H54 (cell line): ENCODE data around the gene JAG2.

ENCODE experiments used
- DNase-seq: peaks from one replicate; pipeline ENCODE4 v3.0.0; 2011; ENCODE audit warnings: low spot score, mixed read lengths; ENCODE audit not compliant: insufficient read length
- FAIRE-seq: peaks from 3 replicates; lab custom pipeline; 2011; peaks lifted over from hg19 to GRCh38; lab: Jason Lieb, UNC
- POLR2A ChIP-seq: IDR thresholded peaks from 2 replicates; pipeline ENCODE4 v1.6.1; 2011; ENCODE audit warnings: low read depth, mild to moderate bottlenecking, low read length

Gene JAG2

DNA sequence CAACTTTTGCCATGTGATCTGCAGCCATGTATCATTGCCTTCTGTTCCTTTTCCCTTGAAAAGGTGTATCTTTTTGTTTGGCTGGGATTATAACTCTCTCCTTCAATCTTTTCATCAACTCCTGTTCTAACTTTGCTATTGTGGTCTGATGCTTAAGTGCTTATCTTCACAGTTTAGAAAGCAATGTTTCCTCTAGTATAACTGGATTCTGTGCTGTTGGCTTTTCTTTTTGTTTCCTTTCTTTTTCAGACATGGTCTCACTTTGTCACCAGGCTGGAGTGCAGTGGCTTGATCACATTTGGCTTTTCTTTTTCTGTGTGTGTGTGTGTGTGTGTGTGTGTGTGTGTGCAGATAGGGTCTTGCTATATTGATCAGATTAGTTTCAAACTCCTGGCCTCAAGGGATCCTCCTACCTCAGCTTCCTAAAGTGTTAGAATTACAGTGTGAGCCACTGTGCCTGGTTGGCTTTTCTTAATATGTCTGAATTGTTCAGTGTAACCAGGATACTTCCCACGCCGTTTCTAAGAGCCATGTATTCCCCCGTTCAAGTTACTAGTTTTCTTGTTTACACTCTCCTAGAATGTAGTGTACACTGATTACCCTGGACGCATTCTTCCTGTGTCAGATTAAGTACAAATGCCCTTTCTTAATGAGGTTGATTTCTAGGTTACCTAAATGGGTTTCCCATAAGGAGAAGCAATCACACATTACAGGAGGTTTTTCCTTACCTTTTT lies 35.5 kb downstream of the JAG2 start:
- no peak for DNase-seq
- TF ChIP-seq POLR2A = no peak
- FAIRE-seq = no peak

DNA sequence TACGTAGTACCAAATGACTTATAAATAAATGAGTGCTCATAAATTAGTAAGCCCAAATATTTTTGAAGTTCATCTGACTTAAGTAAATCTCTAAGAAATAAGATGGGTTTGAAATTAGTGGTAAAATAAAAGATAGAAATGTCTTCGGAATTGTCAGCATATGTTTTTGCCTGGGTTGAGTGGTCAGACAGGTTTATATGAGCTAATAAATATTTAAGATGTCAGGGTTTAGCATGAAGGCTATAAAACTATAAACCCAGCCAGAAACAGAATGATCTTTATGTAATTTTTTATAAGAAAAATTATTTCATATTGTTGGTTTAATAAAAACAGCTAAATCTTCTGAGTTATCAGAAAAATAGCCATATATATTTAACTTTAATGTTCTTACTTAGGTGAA lies 37.3 kb downstream of the JAG2 start:
- no peak for DNase-seq

DNA sequence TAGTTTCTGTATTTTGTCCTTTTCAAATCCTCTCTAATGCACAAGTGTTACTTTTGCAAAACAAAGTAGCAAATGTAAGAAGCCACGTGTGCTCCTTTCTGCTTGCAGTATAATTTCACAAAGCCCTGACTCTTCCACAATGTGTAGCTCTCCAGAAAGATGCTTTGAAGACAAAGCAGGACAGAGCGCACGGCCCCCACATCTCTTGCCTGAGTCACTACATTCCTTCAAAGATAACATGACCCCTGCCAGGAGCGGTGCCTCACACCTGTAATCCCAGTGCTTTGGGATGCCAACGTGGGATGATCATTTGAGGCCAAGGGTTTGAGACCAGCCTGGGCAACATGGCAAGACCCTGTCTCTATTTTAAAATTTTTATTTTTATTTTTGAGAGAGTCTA lies 40.5 kb downstream of the JAG2 start:
- FAIRE-seq = no peak
- no peak for TF ChIP-seq POLR2A
- DNase-seq = no peak

More for the DNA sequence above, 37.3 kb downstream of the JAG2 start:
- FAIRE-seq = no peak
- TF ChIP-seq POLR2A = no peak

DNA sequence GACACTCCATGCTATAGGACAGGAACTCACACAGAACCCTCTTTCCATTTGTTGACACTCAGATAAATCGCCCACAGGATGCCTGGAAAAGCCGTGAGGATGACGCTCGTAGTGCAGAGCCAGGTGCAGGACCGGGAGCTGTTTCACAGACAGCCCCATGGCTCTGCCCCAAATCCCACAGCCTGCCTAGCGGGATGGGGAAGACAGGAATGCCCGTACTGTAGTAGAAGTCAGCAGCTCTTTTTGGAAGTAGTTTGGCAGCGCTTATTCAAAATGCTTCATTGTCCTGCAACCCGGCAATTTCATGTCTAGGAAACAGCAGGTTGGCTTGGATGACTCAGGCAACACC lies 41.6 kb downstream of the JAG2 start:
- TF ChIP-seq POLR2A = no peak
- DNase-seq = no peak
- FAIRE-seq = no peak

DNA sequence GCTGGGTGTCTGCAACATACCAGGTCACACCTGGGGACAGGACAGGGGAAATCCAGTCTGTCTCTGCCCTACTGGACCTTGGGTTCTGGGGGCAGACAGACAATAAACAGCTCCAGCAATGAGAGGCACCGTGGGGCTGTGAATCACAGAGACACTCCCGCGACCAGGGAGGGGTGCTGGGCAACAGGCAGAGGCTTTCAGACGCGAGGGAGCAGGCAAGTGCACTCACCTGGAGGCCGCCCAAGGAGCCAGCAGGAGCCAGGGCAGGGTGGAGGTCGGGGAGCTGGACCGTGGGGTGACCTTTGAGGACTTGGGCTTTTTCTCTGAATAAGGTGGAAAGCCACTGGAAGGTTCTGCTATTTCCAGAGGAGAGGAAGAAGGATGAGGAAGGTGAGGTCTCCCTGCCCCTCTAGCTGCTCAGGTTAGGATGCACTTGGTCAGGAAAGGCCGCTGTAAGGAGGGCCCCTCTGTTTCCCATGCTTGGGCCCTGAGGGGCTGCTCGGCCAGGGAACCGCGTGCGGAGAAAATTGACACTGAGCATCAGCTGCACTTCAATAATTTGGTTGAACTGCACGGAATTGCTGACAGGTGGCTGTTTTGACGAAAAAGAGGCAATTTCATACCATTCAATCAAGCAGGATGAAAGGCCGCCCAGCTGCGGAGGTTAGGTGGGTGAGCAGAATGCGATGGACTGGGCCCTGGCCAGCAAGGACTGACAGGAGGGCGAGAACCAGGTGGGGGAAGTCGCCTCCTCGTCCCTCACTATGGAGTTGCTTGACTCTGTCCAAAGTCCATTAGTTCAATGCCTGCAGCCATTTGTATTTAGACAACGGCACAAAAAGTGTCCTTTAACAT lies 42.2 kb downstream of the JAG2 start:
- DNase-seq (no peak), FAIRE-seq (no peak)
- TF ChIP-seq POLR2A = no peak

GRCh38 chr14:105124823-105125222 lies 43.8 kb downstream of the JAG2 start:
- TF ChIP-seq POLR2A = no peak

DNA sequence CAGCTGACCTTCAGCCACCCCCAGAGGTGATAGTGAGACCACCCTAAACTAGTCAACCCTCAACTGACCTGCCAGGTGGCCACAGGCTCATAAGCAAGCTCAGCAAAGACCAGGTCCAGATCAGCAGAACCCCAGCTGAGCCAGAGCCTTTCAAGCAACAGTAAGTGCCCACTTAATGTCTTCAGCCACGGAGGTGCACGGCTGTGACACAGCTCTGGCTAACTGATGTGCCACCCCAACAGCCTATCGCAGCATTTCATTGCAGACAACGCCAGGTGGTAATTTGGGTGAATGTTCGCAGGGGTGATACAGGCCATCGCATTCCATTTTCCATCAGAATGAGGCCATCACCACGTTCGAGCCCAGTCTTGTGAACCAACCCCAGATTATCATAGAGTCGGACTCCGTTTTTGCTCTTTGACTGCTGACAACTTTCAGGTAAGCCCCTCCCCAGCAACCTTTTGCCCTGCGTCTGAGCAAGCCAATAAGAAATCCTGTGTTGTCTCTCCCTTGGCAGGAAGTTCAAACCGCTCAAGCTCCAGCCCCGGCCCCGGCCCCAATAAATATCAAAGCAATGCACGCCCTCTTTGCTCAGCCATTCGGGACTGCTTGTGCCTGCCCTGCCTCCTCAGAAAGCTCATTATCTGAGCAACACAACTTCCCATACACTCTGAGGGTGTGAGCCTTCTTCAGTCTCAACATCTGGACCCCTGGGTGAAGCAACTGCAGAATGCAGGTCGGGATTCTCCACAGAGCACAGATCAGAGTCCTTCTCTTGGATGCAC lies 44.4 kb downstream of the JAG2 start:
- no peak for DNase-seq
- no peak for FAIRE-seq
- TF ChIP-seq POLR2A = no peak

More at GRCh38 chr14:105124823-105125222, 43.8 kb downstream of the JAG2 start:
- DNase-seq = no peak
- FAIRE-seq = no peak

- no peak for TF ChIP-seq POLR2A
- FAIRE-seq = no peak
- no peak for DNase-seq
Observed at GRCh38 chr14:105123064-105123665, 45.4 kb downstream of the JAG2 start.

DNA sequence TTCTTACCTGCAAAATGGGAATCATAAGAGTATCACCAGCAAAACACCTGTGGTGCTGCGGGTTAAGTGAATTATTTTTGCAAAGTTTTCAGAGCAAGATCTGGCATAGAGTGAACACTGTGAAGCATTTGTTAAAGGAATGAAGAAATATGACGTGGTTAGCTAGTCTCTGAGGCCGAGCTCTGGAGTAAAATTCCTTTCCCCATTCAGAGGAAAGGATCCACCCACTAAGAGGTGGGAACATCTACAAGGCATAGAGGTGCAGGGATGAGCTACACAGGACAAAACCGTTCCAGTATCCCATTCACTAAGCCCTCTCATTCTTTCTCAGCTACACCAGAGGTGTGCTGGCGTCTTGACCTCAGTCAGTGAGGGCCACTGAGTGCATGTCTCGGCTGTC lies 48.5 kb downstream of the JAG2 start:
- TF ChIP-seq POLR2A = no peak
- FAIRE-seq = no peak
- no peak for DNase-seq

GRCh38 chr14:105119408-105120025 lies 49.1 kb downstream of the JAG2 start:
- no peak for TF ChIP-seq POLR2A
- FAIRE-seq (no peak), DNase-seq (no peak)

DNA sequence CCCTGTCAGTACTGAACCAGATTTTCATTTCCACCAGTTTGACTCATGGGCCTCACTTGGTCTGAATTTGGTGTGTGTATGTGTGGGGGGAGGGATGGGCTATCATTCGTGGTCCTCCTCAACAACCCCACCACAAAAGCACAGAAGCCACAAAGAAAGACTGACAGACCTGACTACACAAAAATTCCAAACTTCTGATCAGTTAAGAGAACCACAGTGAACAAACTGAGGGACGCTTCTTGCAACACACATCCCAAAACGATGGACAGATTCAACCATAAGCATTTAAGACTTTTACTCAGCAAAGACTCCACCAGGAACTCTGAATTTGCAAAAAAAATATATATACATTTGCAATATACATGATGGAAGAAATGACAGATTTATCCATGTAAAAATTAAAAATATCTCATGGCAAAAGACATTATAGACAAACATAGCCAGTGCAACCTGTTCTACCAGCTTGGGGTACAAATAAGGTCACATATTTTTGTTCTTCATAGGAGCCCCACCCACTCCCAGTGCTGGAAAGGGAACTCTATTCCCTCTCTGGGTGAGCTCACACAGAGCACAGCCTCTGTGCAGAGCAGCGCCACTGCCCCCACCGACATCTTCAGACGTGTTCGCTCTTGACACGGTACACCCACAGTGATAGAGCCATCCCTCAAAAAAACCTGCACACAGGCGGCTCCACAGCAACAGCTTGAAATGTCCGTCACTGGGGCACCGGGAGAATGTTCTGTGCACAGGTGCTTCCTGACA lies 49.7 kb downstream of the JAG2 start:
- DNase-seq (no peak), FAIRE-seq (no peak)
- no peak for TF ChIP-seq POLR2A

DNA sequence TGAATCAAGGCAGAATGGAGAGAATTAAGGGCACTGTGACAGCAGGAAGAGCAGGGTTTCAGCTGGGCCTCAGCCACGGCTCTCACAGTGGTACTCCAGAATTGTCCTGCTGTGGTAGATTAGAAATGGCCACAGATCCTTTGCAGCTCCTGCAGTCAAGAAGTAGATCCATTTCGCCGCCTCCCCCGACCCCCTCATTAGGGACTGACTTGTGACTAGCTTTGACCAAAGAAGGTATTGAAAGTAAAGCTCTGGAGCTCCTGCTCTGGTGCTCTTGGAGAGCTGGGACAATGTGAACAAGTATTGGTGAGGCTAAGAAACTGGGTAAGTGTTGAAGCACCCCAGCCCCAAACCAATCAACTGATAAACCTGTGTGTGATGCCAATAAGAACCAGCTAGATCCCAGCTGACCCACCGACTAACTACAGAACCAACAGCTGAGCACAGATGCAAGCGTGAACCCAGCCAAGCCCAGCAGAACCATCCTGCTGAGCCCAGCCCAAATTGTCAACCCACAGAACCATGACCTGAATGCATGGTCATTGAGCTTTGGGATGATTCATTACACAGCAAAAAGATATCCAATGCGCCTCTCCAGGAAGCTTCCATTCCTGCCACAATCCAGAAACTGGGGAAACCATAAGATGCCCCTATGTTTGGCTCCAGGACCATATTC lies 50.7 kb downstream of the JAG2 start:
- no peak for TF ChIP-seq POLR2A
- DNase-seq = no peak
- FAIRE-seq = no peak
